ENCODE results near the gene ARMH2.
"Not testable (repeated sequence)": the region's sequence is repeated elsewhere in the genome, so short reads cannot be mapped to it uniquely, and the experiment has no call there.

The ARMH2 gene

GRCh38 chr6:24755279-24755678, 43.4 kb downstream of the ARMH2 start:
- H3K27me3 ChIP-seq: no peaks in the 10 kb centered on the region
- DNase-seq: no peak

DNA sequence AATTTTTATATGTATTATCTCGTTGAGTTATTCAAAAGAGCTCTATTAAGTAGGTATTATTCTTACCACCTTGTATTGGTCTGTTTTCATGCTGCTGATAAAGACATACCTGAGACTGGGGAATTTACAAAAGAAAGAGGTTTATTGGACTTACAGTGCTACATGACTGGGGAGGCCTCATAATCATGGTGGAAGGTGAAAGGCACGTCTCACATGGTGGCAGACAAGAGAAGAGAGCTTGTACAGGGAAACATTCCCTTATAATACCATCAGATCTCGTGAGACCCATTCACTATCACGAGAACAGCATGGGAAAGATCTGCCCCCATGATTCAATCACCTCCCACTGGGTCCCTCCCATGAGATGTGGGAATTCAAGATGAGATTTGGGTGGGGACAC, 44.3 kb downstream of the ARMH2 start:
- not testable (repeated sequence) for H3K4me1 ChIP-seq; DNase-seq; H3K27me3 ChIP-seq; H3K9me3 ChIP-seq; H3K4me3 ChIP-seq (ENCODE audit: low read depth, low read length); H3K36me3 ChIP-seq

More at GRCh38 chr6:24755279-24755678, 43.4 kb downstream of the ARMH2 start:
- H3K36me3 ChIP-seq: no peaks in the 10 kb centered on the region
- peaks cover 7% of the 10 kb centered on the region; the same call in 1 of the 2 replicates for H3K4me1 ChIP-seq
- no peaks in the 10 kb centered on the region for H3K9me3 ChIP-seq
- TF ChIP-seq CTCF (IDR thresholded peaks at IDR 0.05; ENCODE audit: low read depth, low read length): no peak
- H3K4me3 ChIP-seq (ENCODE audit: low read depth, low read length): no peak overlapping the region

GRCh38 chr6:24753545-24753944, 45.2 kb downstream of the ARMH2 start:
- TF ChIP-seq CTCF (IDR thresholded peaks at IDR 0.05; ENCODE audit: low read depth, low read length): no peak
- no peak for DNase-seq
- Histone ChIP-seq H3K36me3 (no peaks in the 10 kb centered on the region), H3K27me3 (no peaks in the 10 kb centered on the region), H3K4me1 (peaks cover 7% of the 10 kb centered on the region; the same call in 1 of the 2 replicates), H3K9me3 (no peaks in the 10 kb centered on the region), H3K4me3 (ENCODE audit: low read depth, low read length) (no peak overlapping the region)

- no peak for TF ChIP-seq CTCF (IDR thresholded peaks at IDR 0.05; ENCODE audit: low read depth, low read length)
- no peaks in the 10 kb centered on the region for H3K9me3 ChIP-seq
- DNase-seq: no peak
- no peaks in the 10 kb centered on the region for H3K36me3 ChIP-seq
- peaks cover 7% of the 10 kb centered on the region; the same call in 1 of the 2 replicates for H3K4me1 ChIP-seq
- H3K4me3 ChIP-seq (ENCODE audit: low read depth, low read length): no peak overlapping the region
- H3K27me3 ChIP-seq: no peaks in the 10 kb centered on the region
Measured at GRCh38 chr6:24752917-24753492, 45.7 kb downstream of the ARMH2 start.

GRCh38 chr6:24752503-24752902, 46.2 kb downstream of the ARMH2 start:
- no peak for DNase-seq
- TF ChIP-seq CTCF (IDR thresholded peaks at IDR 0.05; ENCODE audit: low read depth, low read length): no peak
- H3K4me3 ChIP-seq (ENCODE audit: low read depth, low read length): no peak overlapping the region
- H3K4me1 ChIP-seq: peaks cover 7% of the 10 kb centered on the region; the same call in 1 of the 2 replicates
- H3K36me3 ChIP-seq: no peaks in the 10 kb centered on the region
- H3K27me3 ChIP-seq: no peaks in the 10 kb centered on the region
- no peaks in the 10 kb centered on the region for H3K9me3 ChIP-seq

- not testable (repeated sequence) for H3K36me3 ChIP-seq; H3K27me3 ChIP-seq; H3K4me1 ChIP-seq; H3K4me3 ChIP-seq (ENCODE audit: low read depth, low read length); H3K9me3 ChIP-seq; DNase-seq
Measured at GRCh38 chr6:24750878-24751277, 47.8 kb downstream of the ARMH2 start.

GRCh38 chr6:24749297-24749696, 49.4 kb downstream of the ARMH2 start:
- Histone ChIP-seq H3K36me3 (no peaks in the 10 kb centered on the region), H3K4me3 (ENCODE audit: low read depth, low read length) (no peak overlapping the region), H3K9me3 (no peaks in the 10 kb centered on the region), H3K27me3 (no peaks in the 10 kb centered on the region), H3K4me1 (no peaks in the 10 kb centered on the region)
- DNase-seq: no peak
- no peak for TF ChIP-seq CTCF (IDR thresholded peaks at IDR 0.05; ENCODE audit: low read depth, low read length)

Data from BE2C (cell line).